Pancreas (tissue), 10 donors: Measurements from ENCODE around the gene RALGPS2. TPM values are rescaled to one million over a fixed set of nuclear protein-coding genes. Genes with fewer than 3 reads are reported as not detected.
A peak's percentile ranks its signal among the peaks of the same experiment; 100 is the strongest.

Experiments used
- ATAC-seq, 4 donors: fragments of 200-7000 bp; cut with Tn5 transposase; one replicate each; pipeline versions ENCODE4 v1.8.0 to v1.9.1; 2020; ENCODE audit warnings: mild to moderate bottlenecking in 4 of 4, moderate library complexity in 4 of 4
- DNase-seq, 6 donors: peaks; one replicate each; pipeline ENCODE4 v3.0.0-alpha.2; 2020
- FAIRE-seq: peaks from 2 replicates; lab custom pipeline; 2012; peaks lifted over from hg19 to GRCh38; lab: Jason Lieb, UNC
- H3K27ac ChIP-seq, 4 donors: fragments of 200-600 bp; sonication (generic); 1 replicate in 3 of 4; 2 replicates in 1 of 4; pipeline versions ENCODE4 v1.5.0 to v1.8.0; 2020
- H3K27me3 ChIP-seq, 4 donors: fragments of 200-600 bp; one replicate each; pipeline ENCODE4 v1.8.0; 2021
- H3K36me3 ChIP-seq, 3 donors: fragments of 200-600 bp; sonication (generic) in 1 of 3; one replicate each; pipeline versions ENCODE4 v1.5.0 to v1.8.0; 2020 to 2021
- H3K4me1 ChIP-seq, 3 donors: fragments of 200-600 bp; one replicate each; pipeline ENCODE4 v1.8.0; 2021
- H3K4me3 ChIP-seq, 4 donors: fragments of 200-600 bp; sonication (generic) in 2 of 4; one replicate each; pipeline versions ENCODE4 v1.5.0 to v1.8.0; 2020 to 2021
- H3K9me3 ChIP-seq, 4 donors: fragments of 200-600 bp; one replicate each; pipeline ENCODE4 v1.8.0; 2021
- WGBS, 2 donors: extraction: QIAGEN DNeasy Blood & Tissue Kit; methylation state at CpG; one replicate each; pipeline ENCODE4 v1.1.7; 2013; 5-methylcytosine and 5-hydroxymethylcytosine counted together
- intact Hi-C, 3 donors: fragments of 100-400 bp; cut with DNase I; formaldehyde crosslinking; loops; one replicate each; pipeline versions ENCODE4 v1.11.1 to v1.14.2; 2022
- polyA plus RNA-seq, 2 donors: library from polyadenylated mRNA; stranded (reverse); fragments of 200-250 nt; gene quantifications; one replicate each; pipeline ENCODE4 v1.2.3, GENCODE V29; 2013
- total RNA-seq, 6 donors: library from RNA; stranded (reverse); fragmentation: NEBNext Ultra II Directional in 4 of 6; extraction: Animal tissue kit (Norgen Biotek cat#: 25700) in 4 of 6; gene quantifications; one replicate each; pipeline versions ENCODE4 v1.2.1 to v1.2.4, GENCODE V29; 2021 to 2023
- TF ChIP-seq, protein P1 (sequence below), 4 donors: fragments of 200-600 bp; sonication (generic) in 3 of 4; IDR thresholded peaks; one replicate each; pipeline versions ENCODE4 v1.5.0 to v1.8.0; 2021; ENCODE audit warnings: antibody characterized with exemption in 4 of 4
- donor health status: healthy with polysubstance abuse.
- donor health status: DM: no; HTN: no; CAD: no; lungs with moderate emphysema.
- donor health status: DM: no; HTN: no; CAD: no.
- donor health status: control.
- donor health status: control.
- donor health status: Bipolar disorder and iron deficiency.
- donor health status: DM: yes; HTN: yes; CAD: no.
- donor health status: DM: no; HTN: no; CAD: no.
- donor health status: DM: no; HTN: no; CAD: no.
- donor health status: DM: yes; HTN: yes; CAD: no.

RALGPS2 gene
- total and polyA plus RNA-seq, 8 donors, result 1.9 to 11.6 (median 7.6) TPM

GRCh38 chr1:178941261-178941689 is 216.2 kb downstream of the RALGPS2 start:
- TF ChIP-seq, protein P1, sequence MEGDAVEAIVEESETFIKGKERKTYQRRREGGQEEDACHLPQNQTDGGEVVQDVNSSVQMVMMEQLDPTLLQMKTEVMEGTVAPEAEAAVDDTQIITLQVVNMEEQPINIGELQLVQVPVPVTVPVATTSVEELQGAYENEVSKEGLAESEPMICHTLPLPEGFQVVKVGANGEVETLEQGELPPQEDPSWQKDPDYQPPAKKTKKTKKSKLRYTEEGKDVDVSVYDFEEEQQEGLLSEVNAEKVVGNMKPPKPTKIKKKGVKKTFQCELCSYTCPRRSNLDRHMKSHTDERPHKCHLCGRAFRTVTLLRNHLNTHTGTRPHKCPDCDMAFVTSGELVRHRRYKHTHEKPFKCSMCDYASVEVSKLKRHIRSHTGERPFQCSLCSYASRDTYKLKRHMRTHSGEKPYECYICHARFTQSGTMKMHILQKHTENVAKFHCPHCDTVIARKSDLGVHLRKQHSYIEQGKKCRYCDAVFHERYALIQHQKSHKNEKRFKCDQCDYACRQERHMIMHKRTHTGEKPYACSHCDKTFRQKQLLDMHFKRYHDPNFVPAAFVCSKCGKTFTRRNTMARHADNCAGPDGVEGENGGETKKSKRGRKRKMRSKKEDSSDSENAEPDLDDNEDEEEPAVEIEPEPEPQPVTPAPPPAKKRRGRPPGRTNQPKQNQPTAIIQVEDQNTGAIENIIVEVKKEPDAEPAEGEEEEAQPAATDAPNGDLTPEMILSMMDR (IDR thresholded peaks at IDR 0.05), result no peak
- DNase-seq (no peak), ATAC-seq (no peak), FAIRE-seq (no peak)
- no peaks in the 10 kb centered on the region for H3K36me3 ChIP-seq
- intact Hi-C loops, result no loop called here
- H3K27ac ChIP-seq, result no peak overlapping the region
- no peaks in the 10 kb centered on the region for H3K4me1 ChIP-seq
- WGBS, 2 donors, result 83 to 90% methylated on average over 11 of the region's 11 CpGs
- H3K4me3 ChIP-seq, result no peak overlapping the region
- H3K27me3 ChIP-seq, result no peaks in the 10 kb centered on the region
- H3K9me3 ChIP-seq, result no peaks in the 10 kb centered on the region

GRCh38 chr1:178941849-178942248 is 216.8 kb downstream of the RALGPS2 start:
- ATAC-seq, result no peak

GRCh38 chr1:178942285-178943198 is 217.5 kb downstream of the RALGPS2 start:
- 78 to 85% methylated on average over 15 of the region's 15 CpGs for WGBS, 2 donors
- Histone ChIP-seq H3K9me3 (no peaks in the 10 kb centered on the region), H3K27ac (no peak overlapping the region), H3K4me3 (no peak overlapping the region), H3K36me3 (no peaks in the 10 kb centered on the region), H3K27me3 (no peaks in the 10 kb centered on the region), H3K4me1 (no peaks in the 10 kb centered on the region)
- TF ChIP-seq, protein P1 (IDR thresholded peaks at IDR 0.05), result no peak
- ATAC-seq (no peak), DNase-seq (no peak), FAIRE-seq (no peak)
- intact Hi-C loops, result no loop called here

More at GRCh38 chr1:178941849-178942248, 216.8 kb downstream of the RALGPS2 start:
- Histone ChIP-seq H3K36me3 (no peaks in the 10 kb centered on the region), H3K4me1 (no peaks in the 10 kb centered on the region), H3K27me3 (no peaks in the 10 kb centered on the region), H3K4me3 (no peak overlapping the region), H3K9me3 (no peaks in the 10 kb centered on the region), H3K27ac (no peak overlapping the region)
- WGBS, 2 donors, result 83 to 93% methylated on average over 14 of the region's 14 CpGs
- DNase-seq (no peak), FAIRE-seq (no peak)
- TF ChIP-seq, protein P1 (IDR thresholded peaks at IDR 0.05), result no peak
- intact Hi-C loops, result no loop called here

GRCh38 chr1:178944729-178945128 is 219.7 kb downstream of the RALGPS2 start:
- ATAC-seq (no peak), DNase-seq (no peak), FAIRE-seq (no peak)
- H3K4me1 ChIP-seq, result no peaks in the 10 kb centered on the region
- no peaks in the 10 kb centered on the region for H3K36me3 ChIP-seq
- no peak overlapping the region for H3K4me3 ChIP-seq
- peak overlapping the region in 1 of 4 donors; percentile 12 for H3K27ac ChIP-seq
- no peaks in the 10 kb centered on the region for H3K27me3 ChIP-seq
- no peaks in the 10 kb centered on the region for H3K9me3 ChIP-seq
- 92 to 94% methylated on average over 8 of the region's 8 CpGs for WGBS, 2 donors
- TF ChIP-seq, protein P1 (IDR thresholded peaks at IDR 0.05), result no peak
- intact Hi-C loops, result no loop called here
